Measurements from ENCODE around the gene ETNK1.
"Not testable (repeated sequence)": the region's sequence is repeated elsewhere in the genome, so short reads cannot be mapped to it uniquely, and the experiment has no call there.

ETNK1 gene, protein sequence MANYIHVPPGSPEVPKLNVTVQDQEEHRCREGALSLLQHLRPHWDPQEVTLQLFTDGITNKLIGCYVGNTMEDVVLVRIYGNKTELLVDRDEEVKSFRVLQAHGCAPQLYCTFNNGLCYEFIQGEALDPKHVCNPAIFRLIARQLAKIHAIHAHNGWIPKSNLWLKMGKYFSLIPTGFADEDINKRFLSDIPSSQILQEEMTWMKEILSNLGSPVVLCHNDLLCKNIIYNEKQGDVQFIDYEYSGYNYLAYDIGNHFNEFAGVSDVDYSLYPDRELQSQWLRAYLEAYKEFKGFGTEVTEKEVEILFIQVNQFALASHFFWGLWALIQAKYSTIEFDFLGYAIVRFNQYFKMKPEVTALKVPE

GRCh38 chr12:22624870-22625761 lies at the start of gene ETNK1:
Gene ETNK1 (plus strand): TSS chr12:22625171. CDS start chr12:22625431, 260 bp downstream.
- peak; percentile 89 for DNase-seq (ENCODE audit: low spot score)

DNA sequence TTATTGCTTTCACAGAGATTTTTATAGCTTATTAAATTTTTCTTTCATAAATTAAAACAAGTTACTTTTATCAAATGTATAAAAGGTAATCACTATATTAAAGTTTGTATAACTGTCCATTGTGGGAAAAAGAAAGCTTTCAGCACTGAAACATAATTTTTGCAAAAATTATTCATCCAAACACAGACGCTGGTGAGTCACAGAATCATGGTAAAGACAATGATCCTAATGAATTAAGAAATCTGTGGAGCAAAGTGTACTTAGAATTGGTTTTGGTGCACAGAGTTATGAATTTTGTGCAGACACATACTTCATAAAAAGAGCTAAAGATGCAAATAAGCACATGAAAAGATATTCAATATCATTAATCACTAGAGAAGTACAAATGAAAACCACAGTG lies 48.9 kb upstream of the ETNK1 start:
- DNase-seq (ENCODE audit: low spot score): no peak

DNA sequence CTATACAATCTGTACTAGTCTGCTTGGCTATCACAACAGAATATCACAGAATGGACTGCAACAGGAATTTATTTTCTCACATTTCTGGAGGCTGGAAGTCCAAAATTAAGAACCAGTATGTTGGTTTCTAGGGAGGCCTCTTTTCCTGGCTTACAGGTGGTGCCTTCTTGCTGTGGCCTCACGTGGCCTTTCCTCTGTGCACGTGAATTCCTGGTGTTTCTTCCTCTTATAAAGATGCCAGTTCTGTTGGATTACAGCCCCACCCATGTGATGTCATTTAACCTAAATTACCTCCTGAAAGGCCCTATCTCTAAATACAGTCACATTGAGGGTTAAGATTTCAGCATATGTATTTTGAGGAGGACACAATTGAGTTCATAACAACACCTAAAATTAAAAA lies 48.5 kb upstream of the ETNK1 start:
- DNase-seq (ENCODE audit: low spot score): no peak

GRCh38 chr12:22577667-22578066 lies 47.3 kb upstream of the ETNK1 start:
- no peak for DNase-seq (ENCODE audit: low spot score)

DNA sequence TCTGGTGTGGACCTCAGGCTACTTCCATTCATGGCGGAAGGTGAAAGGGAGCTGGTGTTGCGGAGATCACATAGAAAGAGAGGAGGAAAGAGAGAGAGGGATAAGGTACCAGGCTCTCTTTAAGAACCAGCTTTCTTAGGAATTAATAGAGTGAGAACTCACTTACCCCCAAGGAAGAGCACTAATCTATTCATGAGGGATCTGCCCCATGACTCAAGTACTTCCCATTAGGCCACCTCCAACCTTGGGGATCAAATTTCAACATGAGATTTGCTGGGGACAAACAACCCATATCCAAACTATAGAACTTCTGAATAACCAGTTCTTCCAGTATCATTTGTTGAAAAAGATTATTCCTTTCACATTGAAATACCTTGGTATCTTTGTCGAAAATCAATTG lies 46.6 kb upstream of the ETNK1 start:
- DNase-seq (ENCODE audit: low spot score): no peak

DNA sequence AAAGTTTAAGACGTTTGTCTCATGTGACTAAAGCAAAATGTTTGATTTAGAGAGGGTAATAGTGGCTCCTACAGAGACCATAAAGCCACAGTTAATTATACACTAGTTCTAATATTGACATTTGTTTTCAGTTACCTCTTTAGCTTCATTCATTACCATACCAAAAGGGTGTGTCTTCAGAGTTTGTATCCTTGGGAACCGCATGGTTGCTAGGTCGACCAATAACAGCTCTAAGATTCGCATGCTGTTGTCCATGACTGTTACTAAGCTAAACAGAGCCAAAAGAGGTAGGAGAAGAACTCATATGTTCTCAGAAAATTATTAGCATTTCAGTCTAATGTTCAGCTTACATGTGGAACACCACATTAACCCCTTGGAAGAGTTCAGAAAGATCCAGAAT lies 36.2 kb upstream of the ETNK1 start:
- DNase-seq (ENCODE audit: low spot score): no peak

DNA sequence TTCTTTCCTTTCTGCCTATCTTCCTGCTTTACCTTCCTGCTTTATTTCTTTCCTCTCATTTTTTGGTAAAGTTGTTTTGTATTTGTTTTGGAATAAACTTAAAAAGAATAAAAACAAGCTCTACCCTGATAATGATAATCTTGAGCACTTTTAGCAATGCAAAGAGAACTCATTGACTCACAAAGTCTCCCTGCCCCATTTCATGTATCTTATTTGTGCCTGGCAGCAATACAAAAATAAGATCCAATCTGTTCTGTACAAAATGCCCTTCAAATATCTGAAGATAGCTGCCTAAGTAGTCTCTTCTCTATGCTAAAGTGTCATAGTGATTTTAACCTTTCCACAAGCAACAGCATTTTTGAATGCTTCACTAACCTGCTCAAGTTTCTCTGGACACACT lies 31.1 kb upstream of the ETNK1 start:
- no peak for DNase-seq (ENCODE audit: low spot score)

DNA sequence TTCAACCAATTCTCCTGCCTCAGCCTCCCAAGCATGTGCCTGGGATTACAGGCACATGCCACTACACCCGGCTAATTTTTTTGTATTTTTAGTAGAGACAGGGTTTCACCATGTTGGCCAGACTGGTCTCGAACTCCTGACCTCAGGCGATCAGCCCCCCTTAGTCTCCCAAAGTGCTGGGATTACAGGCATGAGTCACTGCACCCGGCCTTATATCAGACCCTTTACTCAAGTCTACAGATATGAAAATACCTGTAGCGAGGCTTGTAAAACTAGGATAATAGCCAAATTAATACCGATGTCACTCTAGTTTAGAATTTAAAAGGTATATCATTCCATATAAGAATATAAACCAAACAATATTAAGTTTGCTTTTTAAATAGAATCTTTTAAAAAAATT lies 27.4 kb upstream of the ETNK1 start:
- not testable (repeated sequence) for DNase-seq (ENCODE audit: low spot score)

DNA sequence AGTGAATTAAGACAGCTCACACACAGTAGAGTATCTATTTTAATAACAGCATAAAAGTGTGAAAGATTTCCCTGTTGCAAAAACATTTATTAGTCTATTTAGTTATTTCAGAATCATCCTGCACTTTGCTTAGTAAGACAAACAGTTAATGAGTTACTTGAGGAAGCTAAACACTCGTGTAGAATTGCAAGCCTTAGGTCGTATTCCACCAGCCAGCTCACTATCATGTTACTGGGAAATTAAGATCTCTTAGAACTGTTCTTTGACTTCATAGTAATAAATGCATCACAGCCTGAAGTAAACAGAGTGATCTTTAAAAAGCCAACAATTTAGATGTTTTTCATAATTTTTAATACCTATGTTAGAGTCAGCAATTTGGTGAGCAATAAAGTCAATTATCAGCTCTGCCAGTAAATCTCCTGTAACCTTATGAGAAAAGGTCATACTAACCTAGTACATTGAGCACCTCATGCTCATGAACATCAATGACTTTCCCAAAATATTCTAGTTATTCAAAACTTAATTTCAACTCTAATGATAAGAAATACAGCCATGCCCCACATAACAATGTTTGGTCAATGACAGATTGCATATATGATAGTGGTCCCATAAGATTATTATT lies 26.7 kb upstream of the ETNK1 start:
- no peak for DNase-seq (ENCODE audit: low spot score)

GRCh38 chr12:22598763-22599161 lies 26.2 kb upstream of the ETNK1 start:
- DNase-seq (ENCODE audit: low spot score): no peak

DNA sequence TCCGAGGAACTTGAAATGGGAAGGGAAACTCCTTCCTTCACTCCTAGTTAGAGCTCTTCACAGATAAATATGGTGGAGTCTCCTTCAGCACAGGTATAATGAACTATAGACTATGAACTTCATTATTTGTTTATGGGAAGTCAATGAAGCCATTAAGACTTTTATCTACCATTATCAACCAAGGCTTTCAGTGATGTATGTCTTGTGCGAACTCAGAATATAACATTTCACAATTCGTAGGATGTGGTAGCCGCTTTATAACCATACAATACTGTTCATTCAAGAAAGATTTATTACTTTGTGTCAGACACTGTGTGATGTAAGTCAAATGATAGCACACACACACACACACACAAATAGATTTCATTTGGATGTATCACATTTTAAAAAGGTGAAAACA lies 24.8 kb upstream of the ETNK1 start:
- no peak for DNase-seq (ENCODE audit: low spot score)

DNA sequence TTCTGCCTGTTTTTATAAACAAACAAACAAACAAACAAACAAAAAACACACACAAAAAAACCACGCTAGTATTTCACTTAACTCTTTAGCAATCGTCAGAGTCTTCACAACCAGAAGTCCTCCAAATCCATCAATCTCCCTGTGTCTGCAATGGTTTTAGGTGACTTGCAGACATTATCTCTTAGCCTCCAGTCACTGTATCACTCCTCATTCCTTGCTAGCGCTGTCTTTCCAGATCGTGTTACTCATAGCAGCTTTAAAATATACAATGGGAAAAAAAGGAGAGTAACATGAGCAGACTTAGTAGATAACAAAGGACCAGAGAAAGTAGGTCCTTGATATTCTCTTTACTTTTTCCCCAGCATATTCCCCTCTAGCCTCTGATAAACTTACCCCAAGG lies 15.5 kb upstream of the ETNK1 start:
- no peak for DNase-seq (ENCODE audit: low spot score)

DNA sequence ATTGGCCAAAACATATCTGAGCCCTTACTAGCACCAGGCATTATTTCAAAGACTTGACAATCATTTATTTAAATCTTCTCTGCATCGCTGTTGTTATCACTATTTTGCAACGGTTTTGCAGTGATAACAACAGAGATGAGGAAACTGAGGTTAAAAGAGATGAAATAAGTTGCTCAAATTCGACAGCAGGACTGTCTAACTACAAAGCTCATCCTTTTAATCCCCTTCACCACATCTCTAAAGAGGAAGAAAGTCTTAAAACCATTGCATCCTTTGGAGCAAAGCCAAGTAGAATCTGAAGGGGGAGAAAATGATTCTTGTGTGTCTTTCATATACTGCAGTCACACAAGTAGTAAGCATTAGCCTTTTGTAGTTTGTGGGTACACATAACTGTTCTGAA lies 14.8 kb upstream of the ETNK1 start:
- DNase-seq (ENCODE audit: low spot score): no peak

DNA sequence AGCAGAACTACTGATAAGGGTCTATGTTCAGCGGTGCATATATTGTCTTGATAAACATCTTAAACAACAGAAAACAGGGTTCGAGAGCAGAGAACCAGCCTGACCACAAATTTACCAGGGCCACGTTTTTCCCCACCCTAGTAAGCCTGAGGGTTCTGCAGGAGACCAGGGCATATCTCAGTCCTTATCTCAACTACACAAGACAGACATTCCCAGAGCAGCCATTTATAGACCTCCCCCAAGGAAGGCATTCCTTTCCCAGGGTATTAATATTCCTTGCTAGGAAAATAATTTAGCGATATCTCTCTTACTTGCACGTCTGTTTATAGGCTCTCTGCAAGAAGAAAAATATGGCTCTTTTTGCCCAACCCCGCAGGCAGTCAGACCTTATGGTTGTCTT lies 12.1 kb upstream of the ETNK1 start:
- not testable (repeated sequence) for DNase-seq (ENCODE audit: low spot score)

DNA sequence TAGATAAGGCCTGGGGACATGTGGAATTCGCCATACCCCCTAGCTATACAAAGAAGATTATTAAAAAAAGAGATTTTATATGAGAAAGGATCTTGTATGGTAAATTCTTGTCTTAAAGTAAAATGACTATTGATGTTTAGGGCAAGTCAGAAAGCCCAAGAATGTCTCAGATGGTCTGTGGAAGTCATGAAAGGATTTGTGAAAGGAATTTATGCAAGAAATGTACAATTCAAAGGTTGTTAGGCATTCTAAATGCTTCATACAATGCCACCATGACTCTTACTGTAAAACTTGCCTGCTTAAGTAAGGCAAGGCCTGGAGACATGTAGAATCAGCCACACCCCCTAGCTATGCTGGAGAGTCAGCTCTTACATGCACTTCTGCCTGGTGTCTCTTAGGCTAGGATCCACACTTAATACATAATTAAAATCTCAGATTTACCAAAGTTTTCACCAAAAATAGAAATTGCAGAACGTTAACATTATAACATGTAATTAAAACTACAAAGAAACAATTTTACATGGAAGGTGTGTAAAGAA lies 8.9 kb upstream of the ETNK1 start:
- no peak for DNase-seq (ENCODE audit: low spot score)

DNA sequence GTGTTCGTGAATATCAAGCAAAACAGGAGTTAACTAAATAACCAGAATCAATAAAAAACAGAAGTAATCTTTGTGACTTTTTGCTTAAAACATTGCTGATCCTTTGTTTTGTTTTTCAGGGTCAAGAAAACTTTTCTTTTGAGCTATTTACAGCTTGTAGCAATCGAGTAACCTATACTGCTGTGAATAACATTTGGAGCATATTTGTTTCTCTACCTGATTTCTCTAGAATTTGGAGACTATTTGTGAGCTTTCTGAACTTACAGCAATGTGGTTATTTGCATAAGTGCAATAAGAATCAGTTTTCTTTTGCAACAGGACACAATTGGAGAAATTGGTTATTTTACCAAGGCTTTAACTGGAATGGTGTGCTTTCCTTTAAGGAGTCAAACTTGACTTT lies 7.3 kb upstream of the ETNK1 start:
- no peak for DNase-seq (ENCODE audit: low spot score)

DNA sequence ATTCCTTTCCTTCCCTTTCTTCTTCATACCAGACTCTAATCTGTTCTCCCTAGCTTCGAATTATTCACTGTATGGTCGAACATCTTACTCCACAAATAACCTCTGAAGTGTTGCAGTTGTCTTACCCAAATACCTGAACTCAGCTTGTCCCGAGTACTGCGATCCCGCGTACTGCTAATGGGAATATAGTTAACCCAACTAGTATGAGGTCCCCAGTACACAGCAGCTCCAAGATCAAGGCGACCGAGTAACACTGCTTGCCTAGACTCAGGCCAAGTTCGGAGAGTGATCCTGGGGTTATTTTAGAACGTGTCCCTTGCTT lies 462 bp upstream of the ETNK1 start:
- no peak for DNase-seq (ENCODE audit: low spot score)

- peak; percentile 50 for DNase-seq (ENCODE audit: low spot score)
Measured at GRCh38 chr12:22625762-22626294, 857 bp downstream of the ETNK1 start.

- DNase-seq (ENCODE audit: low spot score): no peak
Measured at GRCh38 chr12:22626406-22626805, 1.4 kb downstream of the ETNK1 start.

DNA sequence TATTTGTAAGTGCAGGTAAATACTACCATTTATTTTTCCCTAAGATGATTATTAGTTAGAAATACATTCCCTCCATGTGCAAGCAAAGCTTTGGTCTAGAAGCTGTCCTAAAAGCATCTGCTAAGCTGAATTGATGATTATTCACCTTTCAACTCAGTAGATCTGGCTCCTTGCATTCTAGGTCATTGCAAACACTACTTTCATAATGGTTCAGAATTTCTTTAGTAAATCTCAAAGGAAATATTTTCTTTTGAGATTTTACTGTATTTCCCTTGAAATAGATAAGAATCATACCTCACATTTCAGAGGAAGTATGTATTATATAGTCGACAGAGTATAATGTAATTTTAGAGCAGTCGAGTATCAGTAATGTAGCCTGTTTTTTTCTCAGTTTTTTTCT lies 2.4 kb downstream of the ETNK1 start:
- DNase-seq (ENCODE audit: low spot score): no peak

DNA sequence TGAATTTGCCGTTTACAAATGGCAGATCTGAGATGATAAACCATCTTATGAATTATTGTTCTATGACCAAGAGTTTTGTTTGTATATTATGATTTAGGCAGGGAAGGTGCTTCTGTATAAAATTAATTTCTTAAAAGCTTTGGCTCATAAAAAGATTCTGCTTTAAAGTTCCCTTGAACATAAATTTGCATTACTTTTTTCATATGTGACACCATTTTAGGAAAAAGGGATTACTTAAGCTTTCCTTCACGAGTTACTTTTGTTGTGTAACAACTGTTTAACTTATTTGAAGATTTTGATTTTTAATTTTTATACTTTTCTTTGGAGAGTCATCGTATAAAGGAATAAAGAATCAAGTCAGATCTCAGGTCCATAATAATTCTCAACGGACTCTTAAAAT lies 3.3 kb downstream of the ETNK1 start:
- DNase-seq (ENCODE audit: low spot score): no peak

DNA sequence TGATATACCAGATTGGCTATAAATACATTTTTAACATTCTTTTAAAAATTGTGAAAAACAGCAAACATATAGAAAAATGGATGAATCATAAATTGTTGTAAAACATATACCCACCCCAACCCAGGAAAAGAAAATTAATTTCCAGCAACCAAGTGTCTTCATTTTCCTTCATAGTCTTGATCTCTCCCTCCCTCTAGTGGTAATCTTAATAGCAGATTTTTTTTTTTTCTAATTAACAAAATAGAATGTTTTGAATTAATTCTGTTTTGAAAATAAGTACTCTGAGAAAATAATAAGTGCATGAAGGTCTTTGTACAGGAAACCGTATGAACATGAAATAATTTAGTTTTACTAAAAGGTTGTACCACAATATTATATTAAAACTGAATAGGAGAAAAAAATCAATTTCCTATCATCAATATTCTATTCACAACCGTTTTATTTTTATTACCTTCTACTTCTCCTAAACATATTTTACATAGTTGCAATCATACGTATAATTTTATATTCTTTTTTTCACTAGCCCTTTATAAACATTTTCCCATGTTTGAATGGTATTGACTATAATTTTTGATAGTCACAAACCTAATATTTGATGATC lies 7.0 kb downstream of the ETNK1 start:
- no peak for DNase-seq (ENCODE audit: low spot score)

Measured in cerebellar cortex (tissue), 1 donor.